ENCODE data around the gene MCTP1.
A peak's percentile ranks its signal among the peaks of the same experiment; 100 is the strongest.

MCTP1 gene

DNA sequence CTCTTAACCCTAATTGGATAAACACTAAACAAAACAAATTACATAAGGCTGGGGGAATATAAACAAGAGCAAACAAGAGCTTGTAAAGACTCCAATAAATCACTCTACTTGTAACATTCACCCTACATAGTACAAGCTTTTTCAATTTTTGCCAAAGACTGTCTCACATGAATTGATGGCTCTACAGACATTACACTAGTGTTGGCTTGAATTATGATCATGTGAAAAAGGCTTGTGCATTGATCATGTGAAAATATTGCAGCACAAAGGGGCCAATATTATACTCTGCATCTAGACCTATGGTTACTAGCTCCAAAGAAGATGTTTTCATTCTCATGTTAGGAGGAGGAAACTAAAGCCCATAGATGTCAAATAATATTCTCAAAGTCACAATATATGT is 212.6 kb downstream of the MCTP1 start:
- no peak for DNase-seq (ENCODE audit: low read depth)

DNA sequence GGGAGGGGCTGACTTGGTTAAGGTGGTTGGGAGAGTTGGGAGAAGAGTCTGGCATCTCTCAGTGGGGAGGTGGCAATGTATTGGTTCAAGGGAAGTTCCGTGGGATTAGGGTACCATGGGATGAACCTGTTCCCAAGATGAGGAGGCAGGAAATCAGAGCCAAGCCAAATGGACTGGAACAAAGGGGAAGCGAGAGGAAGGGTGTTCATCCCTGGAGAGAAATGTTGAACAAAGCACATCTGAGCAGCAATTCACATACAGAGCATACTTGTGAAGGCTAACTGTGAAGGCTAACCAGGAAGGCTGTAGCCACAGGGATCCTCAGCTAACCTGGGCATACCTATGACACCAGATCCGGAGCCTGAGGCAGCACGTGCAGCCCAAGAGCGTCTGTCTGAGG is 214.0 kb downstream of the MCTP1 start:
- DNase-seq (ENCODE audit: low read depth) = no peak

- DNase-seq (ENCODE audit: low read depth) = no peak
These were observed 214.4 kb downstream of the MCTP1 start for GRCh38 chr5:95070453-95070852.

DNA sequence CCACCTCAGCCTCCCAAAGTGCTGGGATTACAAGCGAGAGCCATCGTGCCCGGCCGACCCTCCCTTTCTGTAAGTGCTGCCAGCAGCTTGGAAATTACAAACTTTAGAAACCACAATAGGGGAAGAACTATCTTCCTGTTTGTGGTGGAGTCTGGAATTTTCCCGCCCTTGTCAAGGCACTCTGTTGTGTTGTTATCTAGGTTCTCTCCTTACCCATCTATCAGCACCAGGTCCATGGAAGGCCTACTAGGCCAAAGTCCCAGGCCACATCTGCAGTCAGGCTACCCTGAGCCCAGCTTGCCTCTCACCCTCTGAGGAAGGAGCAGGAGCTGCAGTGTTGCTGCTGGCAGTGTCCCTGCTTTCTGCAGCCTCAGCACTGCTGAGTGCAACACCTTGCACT is 214.9 kb downstream of the MCTP1 start:
- DNase-seq (ENCODE audit: low read depth) = no peak

GRCh38 chr5:95069021-95069420 is 215.9 kb downstream of the MCTP1 start:
- no peak for DNase-seq (ENCODE audit: low read depth)

GRCh38 chr5:95068289-95068910 is 216.5 kb downstream of the MCTP1 start:
- DNase-seq (ENCODE audit: low read depth) = no peak

DNA sequence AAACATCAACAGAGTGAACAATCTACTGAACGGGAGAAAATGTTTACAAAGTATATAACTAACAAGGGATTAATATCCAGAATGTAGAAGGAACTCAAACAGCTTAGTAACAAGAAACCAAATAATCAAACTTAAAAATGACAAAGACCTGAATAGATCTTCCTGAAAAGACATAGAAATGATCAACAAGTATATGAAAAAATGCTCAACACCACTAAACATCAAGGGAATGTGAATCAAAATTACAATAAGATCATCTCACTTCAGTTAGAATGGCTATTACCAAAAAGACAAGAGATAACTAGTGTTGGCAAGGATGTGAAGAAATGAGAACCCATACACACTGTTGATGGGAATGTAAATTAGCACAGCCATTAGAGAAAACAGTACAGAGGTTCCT is 218.8 kb downstream of the MCTP1 start:
- no peak for DNase-seq (ENCODE audit: low read depth)

- no peak for DNase-seq (ENCODE audit: low read depth)
These were observed 221.4 kb downstream of the MCTP1 start for GRCh38 chr5:95063492-95063891.

DNA sequence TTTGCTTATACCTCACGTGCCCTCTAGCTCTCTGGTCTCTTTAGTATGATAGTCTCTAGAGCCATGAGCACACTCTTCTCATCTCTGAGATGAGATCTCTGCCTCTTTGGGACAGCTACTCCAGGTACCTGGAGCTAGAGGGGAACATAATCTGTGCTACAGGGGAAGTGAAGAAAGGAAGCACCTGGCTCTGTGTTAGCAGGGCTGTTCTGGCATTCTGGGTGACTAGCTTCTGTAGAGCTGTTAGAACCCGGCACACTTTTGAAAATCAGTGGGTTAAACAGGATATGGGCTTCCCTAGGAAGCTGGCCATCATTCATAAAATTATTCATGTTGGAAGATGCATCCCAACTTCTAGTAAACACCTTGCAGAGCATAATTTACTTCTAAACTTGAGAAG is 224.8 kb downstream of the MCTP1 start:
- DNase-seq (ENCODE audit: low read depth) = no peak

GRCh38 chr5:95059636-95060035 is 225.3 kb downstream of the MCTP1 start:
- no peak for DNase-seq (ENCODE audit: low read depth)

DNA sequence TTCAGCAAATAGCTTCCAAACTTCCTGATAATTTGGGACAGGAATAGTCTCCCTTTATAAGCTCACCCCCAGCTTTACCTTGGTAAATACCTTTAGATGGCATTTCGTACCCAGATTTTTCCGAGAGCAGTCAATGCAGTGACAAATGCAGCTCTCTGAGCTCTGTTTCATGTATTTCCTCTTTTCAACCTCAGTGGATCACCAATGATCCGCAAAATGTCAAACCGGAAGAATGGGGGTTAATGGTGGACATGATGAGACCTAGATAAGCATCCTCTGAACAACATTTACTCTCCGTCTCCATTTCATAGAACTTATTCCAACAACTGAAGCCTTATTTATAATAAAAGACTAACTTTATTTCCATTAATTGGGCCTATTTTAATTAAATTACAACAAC is 227.3 kb downstream of the MCTP1 start:
- no peak for DNase-seq (ENCODE audit: low read depth)

DNA sequence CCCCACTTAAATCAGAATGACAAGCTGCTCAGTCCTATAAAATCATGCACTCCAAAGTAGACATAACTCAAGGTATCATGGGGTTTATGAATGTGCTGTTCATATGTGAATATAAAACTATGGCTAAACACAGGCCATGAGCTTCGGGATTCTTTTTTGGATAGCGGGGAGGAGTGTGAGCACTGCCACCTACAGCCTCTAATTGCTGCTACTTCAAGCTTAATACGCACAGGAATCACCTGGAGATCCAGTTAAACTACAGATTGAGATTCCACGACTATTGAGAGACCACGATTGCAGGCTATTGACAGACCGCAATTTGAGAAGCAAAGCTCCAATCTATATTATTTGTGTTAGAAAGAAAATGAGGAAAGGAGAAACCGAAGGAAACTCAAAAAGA is 231.6 kb downstream of the MCTP1 start:
- DNase-seq (ENCODE audit: low read depth) = no peak

GRCh38 chr5:95050708-95051107 is 234.2 kb downstream of the MCTP1 start:
- no peak for DNase-seq (ENCODE audit: low read depth)

DNA sequence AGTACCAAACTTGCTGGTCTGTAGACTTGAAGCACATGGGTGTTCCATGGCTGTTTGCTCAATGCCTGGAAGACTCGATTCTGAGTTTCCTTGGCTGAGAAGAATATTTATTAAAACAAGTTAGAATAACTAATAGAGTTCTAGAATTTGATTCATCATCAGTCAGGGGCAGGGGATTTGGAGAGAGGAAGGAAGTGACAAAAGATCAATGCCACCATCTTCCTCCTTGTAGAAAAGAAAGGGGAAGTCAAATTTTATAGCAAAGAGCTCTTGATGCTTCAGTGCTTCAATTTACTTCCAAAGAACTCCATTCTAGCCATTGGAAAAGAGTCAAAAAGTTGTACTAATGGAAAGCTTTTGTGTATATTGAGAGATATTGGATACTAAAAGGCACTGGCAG is 236.3 kb downstream of the MCTP1 start:
- no peak for DNase-seq (ENCODE audit: low read depth)

GRCh38 chr5:95045181-95045965 is 239.5 kb downstream of the MCTP1 start:
- DNase-seq (ENCODE audit: low read depth) = no peak

GRCh38 chr5:95044096-95044495 is 240.8 kb downstream of the MCTP1 start:
- no peak for DNase-seq (ENCODE audit: low read depth)

GRCh38 chr5:95043648-95044047 is 241.2 kb downstream of the MCTP1 start:
- no peak for DNase-seq (ENCODE audit: low read depth)

GRCh38 chr5:95043234-95043633 is 241.7 kb downstream of the MCTP1 start:
- DNase-seq (ENCODE audit: low read depth) = peak; percentile 15

DNA sequence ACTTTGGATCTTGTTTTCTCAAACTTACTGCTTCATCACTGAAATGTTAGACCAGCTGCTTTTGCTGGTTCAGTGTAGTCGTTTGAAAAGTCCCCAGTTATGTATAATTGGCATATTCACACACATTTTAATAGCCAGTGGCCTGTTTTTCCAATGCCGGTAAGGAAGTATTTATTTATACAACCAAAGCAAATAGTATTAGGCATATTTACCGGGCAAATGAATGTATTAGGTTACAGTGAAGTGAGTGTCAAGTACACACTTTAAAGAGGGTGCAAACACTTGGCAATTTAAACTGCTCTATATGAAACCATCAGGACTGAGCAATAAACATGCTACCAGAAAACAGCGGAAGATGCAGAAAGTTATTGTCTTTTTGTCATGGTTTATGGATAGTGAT is 242.9 kb downstream of the MCTP1 start:
- DNase-seq (ENCODE audit: low read depth) = no peak

- DNase-seq (ENCODE audit: low read depth) = no peak
These were observed 248.8 kb downstream of the MCTP1 start for GRCh38 chr5:95035891-95036685.

DNA sequence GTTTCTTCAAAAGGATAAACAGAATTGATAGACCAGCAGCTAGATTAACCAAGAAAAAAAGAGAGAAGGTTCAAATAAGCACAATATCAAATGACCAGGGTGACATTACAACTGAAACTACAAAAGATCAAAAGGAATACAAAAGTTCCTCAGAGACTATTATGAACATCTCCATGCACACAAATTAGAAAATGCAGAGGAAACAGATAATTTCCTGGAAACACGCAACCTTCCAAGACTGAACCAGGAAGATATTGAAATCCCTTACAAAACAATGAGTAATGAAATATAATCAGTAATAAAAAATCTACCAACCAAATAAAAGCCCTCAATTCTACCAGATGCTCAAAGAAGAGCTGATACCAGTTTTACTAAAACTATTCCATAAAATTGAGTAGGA is 252.1 kb downstream of the MCTP1 start:
- no peak for DNase-seq (ENCODE audit: low read depth)

- peak; percentile 34 for DNase-seq (ENCODE audit: low read depth)
These were observed 255.1 kb downstream of the MCTP1 start for GRCh38 chr5:95029569-95030366.
